H9 (cell line): ENCODE measurements around the gene GYG1. TPM values are rescaled to one million over a fixed set of nuclear protein-coding genes. Genes with fewer than 3 reads are reported as not detected.

Source experiments
- DNase-seq: peaks from one replicate; pipeline ENCODE4 v3.0.0-alpha.2; 2017
- H2AFZ ChIP-seq: one replicate; pipeline ENCODE4 v1.6.1; 2013; ENCODE audit warnings: mild to moderate bottlenecking, low read length, control low read depth, moderate library complexity
- H2AK5ac ChIP-seq: 2 replicates; pipeline ENCODE4 v1.6.1; 2013; ENCODE audit warnings: low read length, control low read depth, mixed read lengths; ENCODE audit not compliant: insufficient read length
- H2BK120ac ChIP-seq: one replicate; pipeline ENCODE4 v1.6.1; 2013; ENCODE audit warnings: low read depth, mild to moderate bottlenecking, low read length, control low read depth, inconsistent platforms; ENCODE audit not compliant: poor library complexity, severe bottlenecking
- H2BK12ac ChIP-seq: 2 replicates; pipeline ENCODE4 v1.6.1; 2013; ENCODE audit warnings: low read length, control low read depth, mixed read lengths, low read depth; ENCODE audit not compliant: insufficient read length
- H2BK15ac ChIP-seq: 2 replicates; pipeline ENCODE4 v1.6.1; 2013; ENCODE audit warnings: low read depth, low read length, control low read depth
- H2BK20ac ChIP-seq: one replicate; pipeline ENCODE4 v1.6.1; 2013; ENCODE audit warnings: low read depth, mild to moderate bottlenecking, low read length, control low read depth, inconsistent platforms; ENCODE audit not compliant: poor library complexity, severe bottlenecking
- H2BK5ac ChIP-seq: 2 replicates; pipeline ENCODE4 v1.6.1; 2013; ENCODE audit warnings: low read length, control low read depth, mixed read lengths; ENCODE audit not compliant: insufficient read length
- H3K14ac ChIP-seq: 2 replicates; pipeline ENCODE4 v1.6.1; 2013; ENCODE audit warnings: low read length, control low read depth; ENCODE audit not compliant: insufficient read depth
- H3K18ac ChIP-seq: 2 replicates; pipeline ENCODE4 v1.6.1; 2013; ENCODE audit warnings: low read depth, mild to moderate bottlenecking, mixed read lengths, low read length, control low read depth; ENCODE audit not compliant: insufficient read length
- H3K23ac ChIP-seq: 2 replicates; pipeline ENCODE4 v1.6.1; 2013; ENCODE audit warnings: low read length, control low read depth, mixed read lengths, low read depth; ENCODE audit not compliant: insufficient read length
- H3K23me2 ChIP-seq: 2 replicates; pipeline ENCODE4 v1.6.1; 2013; ENCODE audit warnings: low read depth, mild to moderate bottlenecking, mixed read lengths, low read length, control low read depth; ENCODE audit not compliant: insufficient read length, poor library complexity, severe bottlenecking
- H3K27ac ChIP-seq: 2 replicates; pipeline ENCODE4 v1.5.1; 2013; ENCODE audit warnings: low read length, control low read depth, mixed read lengths, low read depth; ENCODE audit not compliant: insufficient read length
- H3K27me3 ChIP-seq: 2 replicates; pipeline ENCODE4 v1.6.1; 2013; ENCODE audit warnings: low read length, control low read depth, inconsistent platforms; ENCODE audit not compliant: insufficient read depth
- H3K4ac ChIP-seq: 2 replicates; pipeline ENCODE4 v1.6.1; 2013; ENCODE audit warnings: low read depth, mild to moderate bottlenecking, control low read depth, inconsistent platforms, low read length, moderate library complexity
- H3K4me1 ChIP-seq: 2 replicates; pipeline ENCODE4 v1.6.1; 2013; ENCODE audit warnings: low read length, control low read depth, inconsistent platforms; ENCODE audit not compliant: insufficient read depth
- H3K4me2 ChIP-seq: 2 replicates; pipeline ENCODE4 v1.6.1; 2013; ENCODE audit warnings: low read length, control low read depth, mixed read lengths; ENCODE audit not compliant: insufficient read length, insufficient read depth
- H3K56ac ChIP-seq: 2 replicates; pipeline ENCODE4 v1.6.1; 2013; ENCODE audit warnings: low read depth, mild to moderate bottlenecking, mixed read lengths, low read length, control low read depth; ENCODE audit not compliant: insufficient read length
- H3K79me1 ChIP-seq: 2 replicates; pipeline ENCODE4 v1.6.1; 2013; ENCODE audit warnings: low read depth, mild to moderate bottlenecking, moderate library complexity, low read length, control low read depth, inconsistent platforms; ENCODE audit not compliant: insufficient read depth, poor library complexity, severe bottlenecking
- H3K79me2 ChIP-seq: 2 replicates; pipeline ENCODE4 v1.6.1; 2013; ENCODE audit warnings: low read length, control low read depth, inconsistent platforms; ENCODE audit not compliant: insufficient read depth
- H3K9ac ChIP-seq: 2 replicates; pipeline ENCODE4 v1.6.1; 2013; ENCODE audit warnings: low read length, control low read depth, mixed read lengths; ENCODE audit not compliant: insufficient read length; ENCODE audit errors: extremely low read depth
- H3K9me3 ChIP-seq: one replicate; pipeline ENCODE4 v1.6.1; 2013; ENCODE audit warnings: low read depth, low read length, inconsistent platforms; ENCODE audit not compliant: control insufficient read depth
- H3T11ph ChIP-seq: one replicate; pipeline ENCODE4 v1.6.1; 2013; ENCODE audit warnings: mild to moderate bottlenecking, low read length, control low read depth, inconsistent platforms
- H4K20me1 ChIP-seq: one replicate; pipeline ENCODE4 v1.6.1; 2013; ENCODE audit not compliant: control insufficient read depth, insufficient read length, insufficient read depth
- H4K5ac ChIP-seq: 2 replicates; pipeline ENCODE4 v1.6.1; 2013; ENCODE audit warnings: low read depth, mild to moderate bottlenecking, mixed read lengths, low read length, control low read depth; ENCODE audit not compliant: insufficient read length
- H4K8ac ChIP-seq: replicated peaks from 2 replicates; pipeline ENCODE4 v1.6.1; 2013; ENCODE audit warnings: low read length, control low read depth, mixed read lengths, low read depth; ENCODE audit not compliant: insufficient read length
- H4K91ac ChIP-seq: 2 replicates; pipeline ENCODE4 v1.6.1; 2013; ENCODE audit warnings: low read depth, mild to moderate bottlenecking, moderate library complexity, mixed read lengths, low read length, control low read depth; ENCODE audit not compliant: insufficient read length
- H3K27ac Mint-ChIP-seq, 3 experiments: 2 replicates in 2 of 3; 3 replicates in 1 of 3; pipeline ENCODE4 v1.8.0; 2020 to 2021; ENCODE audit warnings: mixed read lengths in 3 of 3, mild to moderate bottlenecking in 1 of 3, moderate library complexity in 1 of 3
- H3K27me3 Mint-ChIP-seq: 2 replicates; pipeline ENCODE4 v1.8.0; 2021; ENCODE audit warnings: low read depth, mild to moderate bottlenecking, moderate library complexity, mixed read lengths
- H3K36me3 Mint-ChIP-seq, 3 experiments: 2 replicates in 2 of 3; 3 replicates in 1 of 3; pipeline ENCODE4 v1.8.0; 2020 to 2021; ENCODE audit warnings: low read depth in 3 of 3, mixed read lengths in 3 of 3; ENCODE audit not compliant: insufficient read depth in 1 of 3
- H3K4me1 Mint-ChIP-seq, 2 experiments: 2 replicates each; pipeline ENCODE4 v1.8.0; 2020; ENCODE audit warnings: mixed read lengths in 2 of 2
- H3K4me3 Mint-ChIP-seq, 2 experiments: 2 replicates in 1 of 2; 3 replicates in 1 of 2; pipeline ENCODE4 v1.8.0; 2020 to 2021; ENCODE audit warnings: mild to moderate bottlenecking in 2 of 2, mixed read lengths in 2 of 2, moderate library complexity in 1 of 2
- H3K9me3 Mint-ChIP-seq, 2 experiments: 2 replicates in 1 of 2; 3 replicates in 1 of 2; pipeline ENCODE4 v1.8.0; 2020; ENCODE audit warnings: mild to moderate bottlenecking in 2 of 2, mixed read lengths in 2 of 2, moderate library complexity in 1 of 2
- WGBS: extraction: QIAGEN DNeasy Blood & Tissue Kit; methylation state at CpG from one replicate; pipeline ENCODE4 v1.1.7; 2013; ENCODE audit warnings: missing lambda C conversion rate, low lambda C conversion rate, mixed read lengths; ENCODE audit not compliant: insufficient read length; ENCODE audit errors: extremely low coverage; 5-methylcytosine and 5-hydroxymethylcytosine counted together
- total RNA-seq: library from RNA; stranded (reverse); gene quantifications from 2 replicates; pipeline ENCODE4 v1.2.1, GENCODE V29; 2021
- TF ChIP-seq, protein P1 (sequence below): fragments of 200-600 bp; sonication (generic); conservative IDR thresholded peaks from 3 replicates; pipeline ENCODE4 v1.8.0; 2021; ENCODE audit warnings: antibody characterized with exemption, mild to moderate bottlenecking

The GYG1 gene
- total RNA-seq, 1 experiment from 2014 or later, result 31.5 TPM

DNA sequence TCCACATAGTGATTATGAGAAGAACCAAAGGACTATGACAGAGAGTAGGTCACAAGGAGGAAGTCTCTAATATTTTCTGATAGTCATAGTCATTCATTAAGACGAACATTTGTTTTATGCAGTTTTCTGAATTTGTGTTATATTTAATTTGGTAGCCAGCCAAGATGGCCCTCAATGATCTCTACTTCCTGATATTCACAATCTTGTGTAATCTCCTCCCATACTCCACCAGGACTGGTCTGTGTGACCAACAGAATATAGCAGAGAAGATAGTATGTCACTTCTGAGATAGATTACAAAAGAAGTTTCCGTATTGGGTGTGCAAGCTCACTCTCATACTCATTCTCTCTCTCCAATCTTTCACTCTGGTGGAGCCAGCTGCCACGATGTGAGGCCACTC is 64.2 kb downstream of the GYG1 start:
- no peaks in the 10 kb centered on the region for H3K79me2 ChIP-seq
- H3K18ac ChIP-seq, result no peak overlapping the region
- H2BK5ac ChIP-seq, result no peak overlapping the region
- no peak overlapping the region for H3T11ph ChIP-seq
- no peak overlapping the region for H3K4me2 ChIP-seq
- whole genome bisulfite sequencing, result no CpG with 5 or more reads among the region's 3 CpGs
- H3K4ac ChIP-seq, result no peak overlapping the region
- no peak overlapping the region for H3K4me3 Mint-ChIP-seq
- DNase-seq, result no peak
- peaks cover 46 to 81% (median 68%) of the 10 kb centered on the region in 3 experiments for H3K36me3 Mint-ChIP-seq
- H3K79me1 ChIP-seq, result no peaks in the 10 kb centered on the region
- no peak overlapping the region for H3K56ac ChIP-seq
- no peak overlapping the region for H3K14ac ChIP-seq
- H3K23ac ChIP-seq, result no peak overlapping the region
- H3K4me1 ChIP-seq, result no peaks in the 10 kb centered on the region
- no peak overlapping the region for H4K5ac ChIP-seq
- no peak overlapping the region for H3K9ac ChIP-seq
- H2BK120ac ChIP-seq, result no peak overlapping the region
- H2BK15ac ChIP-seq, result no peak overlapping the region
- no peak overlapping the region for H2AFZ ChIP-seq
- H4K91ac ChIP-seq, result no peak overlapping the region
- TF ChIP-seq, protein P1, sequence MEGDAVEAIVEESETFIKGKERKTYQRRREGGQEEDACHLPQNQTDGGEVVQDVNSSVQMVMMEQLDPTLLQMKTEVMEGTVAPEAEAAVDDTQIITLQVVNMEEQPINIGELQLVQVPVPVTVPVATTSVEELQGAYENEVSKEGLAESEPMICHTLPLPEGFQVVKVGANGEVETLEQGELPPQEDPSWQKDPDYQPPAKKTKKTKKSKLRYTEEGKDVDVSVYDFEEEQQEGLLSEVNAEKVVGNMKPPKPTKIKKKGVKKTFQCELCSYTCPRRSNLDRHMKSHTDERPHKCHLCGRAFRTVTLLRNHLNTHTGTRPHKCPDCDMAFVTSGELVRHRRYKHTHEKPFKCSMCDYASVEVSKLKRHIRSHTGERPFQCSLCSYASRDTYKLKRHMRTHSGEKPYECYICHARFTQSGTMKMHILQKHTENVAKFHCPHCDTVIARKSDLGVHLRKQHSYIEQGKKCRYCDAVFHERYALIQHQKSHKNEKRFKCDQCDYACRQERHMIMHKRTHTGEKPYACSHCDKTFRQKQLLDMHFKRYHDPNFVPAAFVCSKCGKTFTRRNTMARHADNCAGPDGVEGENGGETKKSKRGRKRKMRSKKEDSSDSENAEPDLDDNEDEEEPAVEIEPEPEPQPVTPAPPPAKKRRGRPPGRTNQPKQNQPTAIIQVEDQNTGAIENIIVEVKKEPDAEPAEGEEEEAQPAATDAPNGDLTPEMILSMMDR, result no peak
- no peak overlapping the region for H2BK12ac ChIP-seq
- no peak overlapping the region for H2BK20ac ChIP-seq
- no peak overlapping the region for H3K27ac ChIP-seq
- no peaks in the 10 kb centered on the region for H3K9me3 ChIP-seq
- no peaks in the 10 kb centered on the region for H4K20me1 ChIP-seq
- no peaks in the 10 kb centered on the region for H3K27me3 Mint-ChIP-seq
- H4K8ac ChIP-seq, result no peak overlapping the region
- no peaks in the 10 kb centered on the region for H3K27me3 ChIP-seq
- no peaks in the 10 kb centered on the region; a peak in 1 of 5 replicates for H3K9me3 Mint-ChIP-seq
- no peak overlapping the region for H2AK5ac ChIP-seq
- peak overlapping the region in 1 of 3 experiments; percentile 32; a peak in 1 of 7 replicates for H3K27ac Mint-ChIP-seq
- H3K4me1 Mint-ChIP-seq, result 0 out of 4 replicates have a peak, but pooled peaks cover 2 to 3% of the 10 kb centered on the region in 2 experiments
- H3K23me2 ChIP-seq, result no peaks in the 10 kb centered on the region
